HUES64 (cell line): ENCODE results near the gene CALHM2.
"Not testable (repeated sequence)": the region's sequence is repeated elsewhere in the genome, so short reads cannot be mapped to it uniquely, and the experiment has no call there.

Experiments
- H3K27ac ChIP-seq: 2 replicates; pipeline ENCODE4 v1.7.0; 2013; ENCODE audit warnings: low read depth, low read length, inconsistent platforms
- H3K27me3 ChIP-seq: 2 replicates; pipeline ENCODE4 v1.6.1; 2013; ENCODE audit warnings: mild to moderate bottlenecking, low read length; ENCODE audit not compliant: insufficient read depth
- H3K36me3 ChIP-seq: 2 replicates; pipeline ENCODE4 v1.6.1; 2013; ENCODE audit warnings: mild to moderate bottlenecking, low read length; ENCODE audit not compliant: insufficient read depth
- H3K4me1 ChIP-seq: 2 replicates; pipeline ENCODE4 v1.6.1; 2013; ENCODE audit warnings: mild to moderate bottlenecking, low read length, moderate library complexity; ENCODE audit not compliant: insufficient read depth
- H3K4me3 ChIP-seq: 2 replicates; pipeline ENCODE4 v1.5.1; 2013; ENCODE audit warnings: mild to moderate bottlenecking, low read length, moderate library complexity
- H3K9ac ChIP-seq: 2 replicates; pipeline ENCODE4 v1.6.1; 2013; ENCODE audit warnings: mild to moderate bottlenecking, low read depth, low read length
- H3K9me3 ChIP-seq: 2 replicates; pipeline ENCODE4 v1.6.1; 2013; ENCODE audit warnings: low read depth, low read length; ENCODE audit not compliant: insufficient read depth
- WGBS: fragments of 150-250, 120-280 bp; methylation state at CpG from one replicate; pipeline ENCODE4 v1.1.7; 2013; ENCODE audit warnings: missing lambda C conversion rate; 5-methylcytosine and 5-hydroxymethylcytosine counted together

CALHM2 gene

DNA sequence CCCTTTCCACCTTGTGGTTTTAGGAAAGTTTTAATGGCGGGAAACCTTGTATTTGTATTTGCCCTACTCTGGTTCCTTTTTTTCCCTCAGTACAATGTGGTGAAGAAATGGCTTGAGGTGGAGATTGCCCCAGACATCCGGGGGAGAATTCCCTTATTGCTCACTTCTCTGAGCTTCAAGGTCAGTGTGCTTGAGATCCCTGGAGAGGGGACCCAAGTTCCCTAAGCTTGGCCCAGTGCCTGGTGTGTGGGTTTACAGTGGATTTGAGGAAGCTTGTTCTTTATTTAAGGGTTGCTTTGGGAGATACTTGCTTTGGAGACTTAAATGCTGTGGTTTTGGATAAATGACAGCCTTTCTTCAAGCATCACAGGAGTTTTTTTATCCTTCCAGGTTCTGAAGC lies 18.3 kb downstream of the CALHM2 start:
- Histone ChIP-seq H3K36me3 (peaks cover 96% of the 10 kb centered on the region), H3K27me3 (no peaks in the 10 kb centered on the region), H3K9me3 (no peaks in the 10 kb centered on the region), H3K27ac (no peak overlapping the region), H3K9ac (no peak overlapping the region), H3K4me3 (no peak overlapping the region), H3K4me1 (no peaks in the 10 kb centered on the region)
- 97% methylated on average over 2 of the region's 2 CpGs for WGBS

- no peaks in the 10 kb centered on the region for H3K4me1 ChIP-seq
- H3K27ac ChIP-seq: no peak overlapping the region
- H3K9me3 ChIP-seq: no peaks in the 10 kb centered on the region
- H3K36me3 ChIP-seq: peaks cover 97% of the 10 kb centered on the region
- H3K4me3 ChIP-seq: no peak overlapping the region
- 95% methylated on average over 8 of the region's 8 CpGs for WGBS
- no peak overlapping the region for H3K9ac ChIP-seq
- H3K27me3 ChIP-seq: no peaks in the 10 kb centered on the region
Observed at GRCh38 chr10:103431902-103432301, 20.3 kb downstream of the CALHM2 start.

- H3K36me3 ChIP-seq: peaks cover 98% of the 10 kb centered on the region
- H3K4me1 ChIP-seq: no peaks in the 10 kb centered on the region
- H3K4me3 ChIP-seq: no peak overlapping the region
- H3K9ac ChIP-seq: no peak overlapping the region
- WGBS: 97% methylated on average over 5 of the region's 5 CpGs
- no peak overlapping the region for H3K27ac ChIP-seq
- no peaks in the 10 kb centered on the region for H3K27me3 ChIP-seq
- no peaks in the 10 kb centered on the region for H3K9me3 ChIP-seq
Observed at GRCh38 chr10:103429647-103430046, 22.5 kb downstream of the CALHM2 start.

DNA sequence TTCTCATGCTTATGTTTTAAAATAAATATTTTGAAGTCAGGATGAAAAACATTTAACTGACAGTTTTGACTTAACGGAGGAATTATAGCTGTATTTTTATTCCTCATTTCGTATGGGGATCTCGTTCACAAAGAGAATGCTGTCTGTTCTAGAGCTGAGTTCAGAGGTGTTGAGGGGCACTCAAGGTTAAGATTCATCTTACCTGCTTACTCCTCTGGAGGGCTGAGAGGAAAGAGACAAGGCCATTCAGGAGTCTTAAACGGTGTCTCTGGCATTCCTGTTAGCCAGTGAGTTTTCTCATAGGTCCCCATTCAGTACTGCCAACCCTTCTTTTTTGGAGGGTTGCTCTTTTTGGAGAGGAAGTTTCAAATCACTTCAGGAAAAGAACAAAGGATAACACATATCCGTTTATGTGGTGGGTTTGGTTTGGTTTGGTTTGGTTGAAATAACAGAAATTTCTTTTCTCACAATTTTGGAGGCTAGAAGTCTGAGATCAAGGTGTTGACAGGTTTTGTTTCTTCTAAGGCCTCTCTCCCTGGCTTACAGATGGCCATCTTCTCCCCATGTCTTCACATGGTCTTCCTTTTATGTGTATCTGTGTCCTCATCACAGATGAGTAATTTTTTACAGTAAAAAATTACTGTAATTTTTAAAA lies 23.1 kb downstream of the CALHM2 start:
- WGBS: 92% methylated on average over 5 of the region's 5 CpGs
- Histone ChIP-seq H3K27ac (no peak overlapping the region), H3K36me3 (peaks cover 98% of the 10 kb centered on the region), H3K4me3 (no peak overlapping the region), H3K9me3 (no peaks in the 10 kb centered on the region), H3K4me1 (no peaks in the 10 kb centered on the region), H3K9ac (no peak overlapping the region), H3K27me3 (no peaks in the 10 kb centered on the region)

GRCh38 chr10:103427866-103428265 lies 24.3 kb downstream of the CALHM2 start:
- Histone ChIP-seq H3K9me3 (no peaks in the 10 kb centered on the region), H3K4me3 (no peak overlapping the region), H3K9ac (no peak overlapping the region), H3K36me3 (peaks cover 98% of the 10 kb centered on the region), H3K27ac (no peak overlapping the region), H3K27me3 (no peaks in the 10 kb centered on the region), H3K4me1 (no peaks in the 10 kb centered on the region)
- 94% methylated on average over 9 of the region's 9 CpGs for WGBS

DNA sequence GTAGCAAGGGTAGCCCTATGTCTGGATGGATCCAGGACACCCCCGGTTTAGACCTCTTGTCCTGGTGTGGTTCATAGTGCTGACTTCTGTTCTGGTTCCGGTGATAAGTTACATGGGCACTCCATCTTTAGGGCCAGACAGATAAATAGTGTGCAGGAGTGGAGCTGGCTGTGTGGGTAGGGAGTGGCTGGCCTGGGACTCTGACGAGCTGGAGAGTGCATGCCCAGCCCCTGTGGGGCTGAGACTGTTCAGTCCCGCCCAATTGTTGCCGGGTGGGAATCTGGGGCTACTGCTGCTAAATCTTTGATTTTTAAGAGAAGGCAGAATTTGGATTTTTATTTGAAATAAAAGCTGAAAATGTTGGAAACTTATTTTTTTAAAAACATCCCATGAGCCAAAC lies 28.4 kb downstream of the CALHM2 start:
- Histone ChIP-seq H3K9ac (no peak overlapping the region), H3K4me3 (no peak overlapping the region), H3K36me3 (peaks cover 94% of the 10 kb centered on the region), H3K4me1 (no peaks in the 10 kb centered on the region), H3K27me3 (no peaks in the 10 kb centered on the region), H3K9me3 (no peaks in the 10 kb centered on the region), H3K27ac (no peak overlapping the region)
- WGBS: 95% methylated on average over 5 of the region's 5 CpGs

GRCh38 chr10:103419101-103419500 lies 33.1 kb downstream of the CALHM2 start:
- no peaks in the 10 kb centered on the region for H3K9me3 ChIP-seq
- H3K27ac ChIP-seq: no peak overlapping the region
- no peaks in the 10 kb centered on the region for H3K27me3 ChIP-seq
- no peak overlapping the region for H3K4me3 ChIP-seq
- WGBS: 96% methylated on average over 4 of the region's 4 CpGs
- H3K36me3 ChIP-seq: peaks cover 95% of the 10 kb centered on the region
- no peak overlapping the region for H3K9ac ChIP-seq
- no peaks in the 10 kb centered on the region for H3K4me1 ChIP-seq

DNA sequence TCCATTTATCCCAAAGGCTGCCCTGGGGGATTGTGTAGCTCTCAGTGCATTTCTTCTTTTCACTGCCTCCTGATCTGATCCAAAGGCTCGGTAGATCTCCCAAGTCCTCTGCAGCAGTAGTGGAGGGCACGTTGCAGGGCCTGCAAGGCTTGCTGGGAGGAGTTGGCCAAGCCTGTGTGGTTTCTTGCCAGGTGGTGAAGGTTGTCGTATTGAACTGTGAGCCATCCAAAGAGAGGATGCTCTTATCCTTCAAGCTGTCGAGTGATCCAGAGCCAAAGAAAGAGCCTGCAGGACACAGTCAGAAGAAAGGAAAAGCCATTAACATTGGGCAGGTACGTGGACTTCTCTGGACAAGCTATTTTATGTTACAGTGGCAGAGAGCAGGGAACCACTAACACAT lies 34.6 kb downstream of the CALHM2 start:
- Histone ChIP-seq H3K4me3 (no peak overlapping the region), H3K4me1 (no peaks in the 10 kb centered on the region), H3K27me3 (no peaks in the 10 kb centered on the region), H3K9ac (no peak overlapping the region), H3K36me3 (peaks cover 95% of the 10 kb centered on the region), H3K27ac (no peak overlapping the region), H3K9me3 (no peaks in the 10 kb centered on the region)
- 93% methylated on average over 5 of the region's 5 CpGs for WGBS

- not testable (repeated sequence) for H3K4me3 ChIP-seq, H3K27me3 ChIP-seq, H3K27ac ChIP-seq, H3K4me1 ChIP-seq, H3K9ac ChIP-seq, H3K9me3 ChIP-seq
- 94% methylated on average over 5 of the region's 5 CpGs for whole genome bisulfite sequencing
- H3K36me3 ChIP-seq: peaks cover 95% of the 10 kb centered on the region
Observed at GRCh38 chr10:103417148-103417469, 35.1 kb downstream of the CALHM2 start.

DNA sequence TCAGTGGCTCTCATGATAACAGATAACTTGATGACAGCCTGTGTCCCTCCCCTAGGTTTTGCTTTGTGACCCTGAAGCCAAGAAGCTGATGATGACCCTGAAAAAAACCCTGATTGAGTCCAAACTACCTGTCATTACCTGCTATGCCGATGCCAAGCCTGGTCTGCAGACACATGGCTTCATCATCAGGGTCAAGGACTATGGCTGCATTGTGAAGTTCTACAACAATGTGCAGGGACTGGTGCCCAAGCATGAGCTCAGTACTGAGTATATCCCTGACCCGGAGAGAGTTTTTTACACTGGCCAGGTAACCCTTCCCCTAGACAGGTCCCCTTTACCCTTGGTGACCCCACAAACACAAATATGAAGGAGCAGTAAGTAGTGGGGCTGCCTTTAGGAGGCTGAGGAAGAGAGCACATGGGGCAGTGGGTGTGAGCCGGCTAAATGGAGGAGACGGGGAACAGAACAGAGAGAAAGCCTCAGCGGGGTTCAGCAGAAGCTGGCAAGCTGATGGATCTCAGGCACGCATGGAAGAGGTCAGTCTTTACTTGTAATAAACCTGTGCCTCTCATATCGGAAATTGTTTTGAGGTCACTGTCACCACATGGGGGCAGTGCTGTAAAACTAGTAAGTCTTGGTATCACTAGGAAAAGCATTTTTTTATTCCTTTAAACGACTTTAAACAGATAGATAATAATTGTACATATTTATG lies 35.6 kb downstream of the CALHM2 start:
- Histone ChIP-seq H3K4me3 (no peak overlapping the region), H3K27ac (no peak overlapping the region), H3K9ac (no peak overlapping the region), H3K27me3 (no peaks in the 10 kb centered on the region), H3K9me3 (no peaks in the 10 kb centered on the region), H3K4me1 (no peaks in the 10 kb centered on the region), H3K36me3 (peaks cover 98% of the 10 kb centered on the region)
- 92% methylated on average over 7 of the region's 8 CpGs for WGBS

DNA sequence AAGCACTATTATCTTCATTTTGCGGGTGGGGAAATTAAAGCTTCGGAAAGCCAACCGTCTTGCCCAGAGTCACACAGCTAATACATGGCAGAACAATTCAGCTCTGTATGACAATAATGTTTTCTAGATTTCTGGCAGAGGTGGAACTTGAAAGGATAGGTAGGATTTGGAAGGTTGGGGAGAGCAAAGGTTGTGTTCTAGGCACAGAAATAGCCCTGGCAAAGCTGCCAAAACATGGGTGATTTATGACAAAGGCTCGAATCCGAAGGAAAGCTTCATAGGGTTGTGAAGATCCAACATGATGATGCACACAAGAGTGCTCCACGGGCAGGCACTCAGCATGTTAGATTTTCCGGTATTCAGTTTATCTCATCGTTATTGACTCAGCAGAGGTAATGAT lies 36.6 kb downstream of the CALHM2 start:
- WGBS: 95% methylated on average over 8 of the region's 8 CpGs
- H3K36me3 ChIP-seq: peaks cover 100% of the 10 kb centered on the region
- H3K9me3 ChIP-seq: no peaks in the 10 kb centered on the region
- no peak overlapping the region for H3K9ac ChIP-seq
- H3K4me1 ChIP-seq: no peaks in the 10 kb centered on the region
- H3K27me3 ChIP-seq: no peaks in the 10 kb centered on the region
- no peak overlapping the region for H3K27ac ChIP-seq
- no peak overlapping the region for H3K4me3 ChIP-seq

GRCh38 chr10:103413564-103413963 lies 38.6 kb downstream of the CALHM2 start:
- Histone ChIP-seq H3K4me1 (no peaks in the 10 kb centered on the region), H3K27me3 (no peaks in the 10 kb centered on the region), H3K27ac (no peak overlapping the region), H3K4me3 (no peak overlapping the region), H3K36me3 (peaks cover 100% of the 10 kb centered on the region), H3K9ac (no peak overlapping the region), H3K9me3 (no peaks in the 10 kb centered on the region)
- 100% methylated on average over 2 of the region's 2 CpGs for WGBS
